HEK293T (cell line): Measurements from ENCODE around the gene SMC3.

Experiments used
- BHLHE40 ChIP-seq: fragments of 450-650 bp; IDR thresholded peaks from 2 replicates; pipeline ENCODE4 v1.6.1; 2016; ENCODE audit warnings: mild to moderate bottlenecking, moderate library complexity, borderline replicate concordance
- ELF4 ChIP-seq: fragments of 450-650 bp; IDR thresholded peaks from 2 replicates; pipeline ENCODE4 v1.6.1; 2017; ENCODE audit warnings: antibody characterized with exemption
- FOXA1 ChIP-seq: fragments of 450-650 bp; IDR thresholded peaks from 2 replicates; pipeline ENCODE4 v1.6.1; 2016; ENCODE audit warnings: mild to moderate bottlenecking
- LEF1 ChIP-seq: fragments of 450-650 bp; IDR thresholded peaks from 2 replicates; pipeline ENCODE4 v1.6.1; 2017; ENCODE audit warnings: mild to moderate bottlenecking, borderline replicate concordance
- SP1 ChIP-seq: fragments of 450-650 bp; IDR thresholded peaks from 2 replicates; pipeline ENCODE4 v1.6.1; 2017
- SUZ12 ChIP-seq: fragments of 450-650 bp; IDR thresholded peaks from 2 replicates; pipeline ENCODE4 v1.6.1; 2016; ENCODE audit warnings: mild to moderate bottlenecking

- TF ChIP-seq SP1 (no peak), SUZ12 (no peak), LEF1 (no peak), ELF4 (no peak), FOXA1 (no peak), BHLHE40 (no peak)
These were observed 44.6 kb downstream of the SMC3 start for GRCh38 chr10:110612087-110612486.
